A673 (cell line): Measurements from ENCODE around the gene LYSMD4. TPM values are rescaled to one million over a fixed set of nuclear protein-coding genes. Genes with fewer than 3 reads are reported as not detected.

ENCODE experiments used
- BruUV-seq: library from RNA; stranded (reverse); fragments of 400-500 nt; replicated peaks from 2 replicates; lab custom pipeline; 2021; lab: Mats Ljungman, UMichigan
- CTCF ChIA-PET: fragments of 300-600 bp; sonication (Branson Sonifier 250); formaldehyde crosslinking; loops from one replicate; lab custom pipeline; 2022; ENCODE audit warnings: antibody characterized with exemption; lab: Charles Lee
- POLR2A ChIA-PET: fragments of 300-600 bp; sonication (Branson Sonifier 250); formaldehyde crosslinking; loops from one replicate; lab custom pipeline; 2022; ENCODE audit warnings: antibody characterized with exemption; ENCODE audit not compliant: low non-redundant PET; lab: Charles Lee
- DNase-seq: peaks from one replicate; pipeline ENCODE4 v3.0.0-alpha.2; 2015; ENCODE audit warnings: low spot score
- H3K27ac ChIP-seq: fragments of 200-600 bp; sonication (generic); 2 replicates; pipeline ENCODE4 v1.5.1; 2016; ENCODE audit warnings: mixed run types, low read depth, mild to moderate bottlenecking, mixed read lengths, antibody characterized with exemption, low read length; ENCODE audit not compliant: poor library complexity, severe bottlenecking
- H3K27me3 ChIP-seq: fragments of 200-600 bp; sonication (generic); replicated peaks from 2 replicates; pipeline ENCODE4 v1.6.1; 2017; ENCODE audit warnings: mixed run types, low read depth, mild to moderate bottlenecking, mixed read lengths, antibody characterized with exemption, low read length; ENCODE audit not compliant: insufficient read depth, poor library complexity
- H3K36me3 ChIP-seq: fragments of 200-600 bp; sonication (generic); 2 replicates; pipeline ENCODE4 v1.6.1; 2016; ENCODE audit warnings: mixed run types, mild to moderate bottlenecking, mixed read lengths, antibody characterized with exemption, low read length; ENCODE audit not compliant: insufficient read depth, poor library complexity, severe bottlenecking
- H3K4me1 ChIP-seq: fragments of 200-600 bp; sonication (generic); 2 replicates; pipeline ENCODE4 v1.6.1; 2017; ENCODE audit warnings: mixed run types, mild to moderate bottlenecking, mixed read lengths, antibody characterized with exemption, low read length; ENCODE audit not compliant: insufficient read depth, poor library complexity, severe bottlenecking
- H3K4me3 ChIP-seq: fragments of 200-600 bp; sonication (generic); 2 replicates; pipeline ENCODE4 v1.5.1; 2016; ENCODE audit warnings: low read depth, mixed run types, mild to moderate bottlenecking, mixed read lengths, low read length; ENCODE audit not compliant: poor library complexity, severe bottlenecking
- H3K9me3 ChIP-seq: fragments of 200-600 bp; sonication (generic); 2 replicates; pipeline ENCODE4 v1.6.1; 2016; ENCODE audit warnings: mixed run types, low read depth, mild to moderate bottlenecking, mixed read lengths, antibody characterized with exemption, low read length; ENCODE audit not compliant: poor library complexity, severe bottlenecking
- EZH2 ChIP-seq: fragments of 200-600 bp; sonication (generic); IDR thresholded peaks from 2 replicates; pipeline ENCODE4 v1.6.1; 2017; ENCODE audit warnings: borderline replicate concordance, low read depth, mild to moderate bottlenecking, mixed read lengths, antibody characterized with exemption, low read length; ENCODE audit not compliant: poor library complexity, severe bottlenecking
- intact Hi-C: fragments of 100-400 bp; cut with micrococcal nuclease; formaldehyde crosslinking; loops from one replicate; pipeline ENCODE4 v1.10.0; 2022; ENCODE audit not compliant: unreplicated experiment
- total RNA-seq: library from RNA; stranded (reverse); gene quantifications from 2 replicates; pipeline ENCODE4 v1.2.3, GENCODE V29; 2021
- TF ChIP-seq, protein P1 (sequence below): fragments of 300-800, 200-600 bp; sonication (generic); conservative IDR thresholded peaks from 2 replicates; pipeline ENCODE4 v1.5.1; 2017; ENCODE audit warnings: low read depth, mild to moderate bottlenecking, antibody characterized with exemption, low read length, moderate library complexity, mixed read lengths

LYSMD4 gene
- total RNA-seq, 1 experiment from 2014 or later, result 5.8 TPM

DNA sequence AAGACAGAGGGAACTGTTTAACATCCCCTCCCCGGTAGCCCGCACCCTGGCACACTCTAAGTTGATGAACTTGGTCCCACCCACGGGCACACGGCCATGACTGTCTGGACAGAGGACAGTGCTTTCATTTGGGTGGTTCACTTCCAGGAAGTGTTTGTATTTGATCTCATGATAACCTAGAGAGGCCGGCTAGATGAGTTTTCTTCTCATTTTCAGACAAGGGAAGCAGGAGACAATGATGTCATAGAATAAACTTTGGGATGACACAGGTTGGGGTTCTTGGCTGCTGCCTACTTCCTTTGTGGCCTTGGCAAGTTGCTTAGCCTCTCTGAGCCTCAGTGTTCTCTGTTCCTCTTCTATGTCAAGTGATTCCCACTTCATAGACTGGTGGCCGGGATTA lies 16.1 kb upstream of the LYSMD4 start:
- intact Hi-C loops, result no loop called here
- no peak overlapping the region for H3K27ac ChIP-seq
- no peak overlapping the region for H3K4me3 ChIP-seq
- no peaks in the 10 kb centered on the region for H3K9me3 ChIP-seq
- no peak for DNase-seq
- no peaks in the 10 kb centered on the region for H3K27me3 ChIP-seq
- H3K36me3 ChIP-seq, result no peaks in the 10 kb centered on the region
- no TSS peak for BruUV-seq
- no peaks in the 10 kb centered on the region for H3K4me1 ChIP-seq
- CTCF ChIA-PET, result no interaction called here
- TF ChIP-seq EZH2, result no peak
- TF ChIP-seq, protein P1, sequence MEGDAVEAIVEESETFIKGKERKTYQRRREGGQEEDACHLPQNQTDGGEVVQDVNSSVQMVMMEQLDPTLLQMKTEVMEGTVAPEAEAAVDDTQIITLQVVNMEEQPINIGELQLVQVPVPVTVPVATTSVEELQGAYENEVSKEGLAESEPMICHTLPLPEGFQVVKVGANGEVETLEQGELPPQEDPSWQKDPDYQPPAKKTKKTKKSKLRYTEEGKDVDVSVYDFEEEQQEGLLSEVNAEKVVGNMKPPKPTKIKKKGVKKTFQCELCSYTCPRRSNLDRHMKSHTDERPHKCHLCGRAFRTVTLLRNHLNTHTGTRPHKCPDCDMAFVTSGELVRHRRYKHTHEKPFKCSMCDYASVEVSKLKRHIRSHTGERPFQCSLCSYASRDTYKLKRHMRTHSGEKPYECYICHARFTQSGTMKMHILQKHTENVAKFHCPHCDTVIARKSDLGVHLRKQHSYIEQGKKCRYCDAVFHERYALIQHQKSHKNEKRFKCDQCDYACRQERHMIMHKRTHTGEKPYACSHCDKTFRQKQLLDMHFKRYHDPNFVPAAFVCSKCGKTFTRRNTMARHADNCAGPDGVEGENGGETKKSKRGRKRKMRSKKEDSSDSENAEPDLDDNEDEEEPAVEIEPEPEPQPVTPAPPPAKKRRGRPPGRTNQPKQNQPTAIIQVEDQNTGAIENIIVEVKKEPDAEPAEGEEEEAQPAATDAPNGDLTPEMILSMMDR, result no peak
- POLR2A ChIA-PET, result no interaction called here

DNA sequence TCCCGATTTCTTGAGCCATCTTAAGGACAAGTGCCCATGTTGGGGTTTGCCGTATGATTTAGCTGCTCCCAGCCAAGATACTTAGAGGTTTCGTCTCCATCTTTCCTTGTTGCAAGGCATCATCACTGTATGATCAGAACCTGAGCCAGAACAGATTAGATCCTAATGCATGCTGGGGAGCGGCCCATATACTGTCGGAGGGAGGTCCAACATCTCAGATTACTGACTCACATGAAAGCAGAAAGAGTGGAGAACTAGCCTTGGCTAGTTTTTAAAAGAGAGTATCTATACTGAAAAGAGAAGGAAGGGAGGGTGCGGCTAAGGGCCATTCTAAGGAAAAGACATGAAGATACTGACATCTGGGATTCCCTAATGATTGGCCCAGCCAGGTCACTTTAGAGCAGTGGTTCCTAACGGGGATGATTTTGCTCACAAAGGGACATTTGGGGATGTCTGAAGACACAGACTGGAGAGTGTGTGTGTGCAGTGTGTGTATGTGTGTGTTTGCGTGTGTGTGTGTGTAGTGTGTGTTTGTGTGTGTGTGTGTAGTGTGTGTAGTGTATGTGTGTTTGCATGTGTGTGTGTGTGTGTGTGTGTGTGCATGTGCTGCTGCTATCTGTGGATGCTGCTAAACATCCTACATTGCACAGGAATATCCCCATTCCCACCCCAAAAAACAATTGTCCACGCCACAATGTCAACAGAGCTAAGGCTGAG lies 12.3 kb upstream of the LYSMD4 start:
- H3K36me3 ChIP-seq, result no peaks in the 10 kb centered on the region
- BruUV-seq, result no TSS peak
- H3K4me1 ChIP-seq, result no peaks in the 10 kb centered on the region
- H3K27ac ChIP-seq, result no peak overlapping the region
- no peak overlapping the region for H3K4me3 ChIP-seq
- TF ChIP-seq, protein P1, result no peak
- TF ChIP-seq EZH2, result no peak
- intact Hi-C loops, result no loop called here
- no peak for DNase-seq
- ChIA-PET CTCF (no interaction called here), POLR2A (no interaction called here)
- no peaks in the 10 kb centered on the region for H3K9me3 ChIP-seq
- no peaks in the 10 kb centered on the region for H3K27me3 ChIP-seq

DNA sequence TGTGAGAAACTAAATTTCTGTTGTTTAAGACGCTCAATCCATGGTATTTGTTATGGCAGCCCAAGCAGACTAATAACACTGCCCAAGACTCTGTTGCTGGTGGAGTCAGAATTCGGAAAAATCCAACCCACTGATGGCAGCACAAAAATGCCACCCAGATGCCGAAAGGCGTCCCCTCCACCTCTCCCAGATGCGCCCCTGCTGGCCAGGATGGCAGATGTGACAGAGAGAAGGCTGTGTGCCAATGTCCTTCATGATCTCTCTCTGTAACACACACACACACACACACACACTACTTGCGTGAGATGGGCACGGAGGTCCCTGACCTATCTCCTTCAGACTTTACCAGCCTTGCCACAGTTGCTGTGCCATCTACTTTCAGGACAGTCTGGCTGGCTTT lies 10.9 kb upstream of the LYSMD4 start:
- no TSS peak for BruUV-seq
- no peak for DNase-seq
- Histone ChIP-seq H3K4me3 (no peak overlapping the region), H3K27me3 (no peaks in the 10 kb centered on the region), H3K4me1 (no peaks in the 10 kb centered on the region), H3K27ac (no peak overlapping the region), H3K9me3 (no peaks in the 10 kb centered on the region), H3K36me3 (no peaks in the 10 kb centered on the region)
- ChIA-PET CTCF (no interaction called here), POLR2A (no interaction called here)
- TF ChIP-seq EZH2, result no peak
- TF ChIP-seq, protein P1, result peak; percentile 37; the same call in 1 of the 2 replicates
- intact Hi-C loops, result no loop called here
